IMR-90 (cell line): ENCODE data around the gene CASP2.

Source experiments
- BHLHE40 ChIP-seq: fragments of 150-350 bp; IDR thresholded peaks from 2 replicates; pipeline ENCODE4 v1.6.1; 2016; ENCODE audit warnings: mild to moderate bottlenecking, low read depth, low read length
- CHD1 ChIP-seq: IDR thresholded peaks from 2 replicates; pipeline ENCODE4 v1.6.1; 2012; ENCODE audit warnings: low read depth, low read length, improper control_type of control experiment
- CTCF ChIP-seq: conservative IDR thresholded peaks from 2 replicates; pipeline ENCODE4 v1.5.1; 2012; ENCODE audit warnings: mild to moderate bottlenecking, low read depth, low read length, improper control_type of control experiment
- MAFK ChIP-seq: IDR thresholded peaks from 2 replicates; pipeline ENCODE4 v1.6.1; 2012; ENCODE audit warnings: low read depth, low read length, improper control_type of control experiment
- MAZ ChIP-seq: IDR thresholded peaks from 2 replicates; pipeline ENCODE4 v1.6.1; 2012; ENCODE audit warnings: low read depth, mild to moderate bottlenecking, low read length, improper control_type of control experiment, moderate library complexity, borderline replicate concordance
- MXI1 ChIP-seq: IDR thresholded peaks from 2 replicates; pipeline ENCODE4 v1.6.1; 2012; ENCODE audit warnings: low read depth, mild to moderate bottlenecking, low read length, moderate library complexity, borderline replicate concordance
- POLR2A ChIP-seq: IDR thresholded peaks from 2 replicates; pipeline ENCODE4 v1.6.1; 2012; ENCODE audit warnings: mild to moderate bottlenecking, low read depth, low read length
- RAD21 ChIP-seq: IDR thresholded peaks from 2 replicates; pipeline ENCODE4 v1.6.1; 2012; ENCODE audit warnings: low read length, improper control_type of control experiment
- RCOR1 ChIP-seq: IDR thresholded peaks from 2 replicates; pipeline ENCODE4 v1.6.1; 2012; ENCODE audit warnings: mild to moderate bottlenecking, low read length, improper control_type of control experiment; ENCODE audit not compliant: insufficient replicate concordance
- RFX5 ChIP-seq: IDR thresholded peaks from 2 replicates; pipeline ENCODE4 v1.8.0; 2012; ENCODE audit warnings: low read depth, mild to moderate bottlenecking, low read length, moderate library complexity
- SMC3 ChIP-seq: fragments of 150-350 bp; IDR thresholded peaks from 2 replicates; pipeline ENCODE4 v1.6.1; 2016; ENCODE audit warnings: low read depth, mild to moderate bottlenecking, antibody characterized with exemption, low read length, moderate library complexity
- USF2 ChIP-seq: fragments of 150-350 bp; IDR thresholded peaks from 2 replicates; pipeline ENCODE4 v1.6.1; 2017; ENCODE audit warnings: mild to moderate bottlenecking, antibody characterized with exemption, low read length, low read depth

GRCh38 chr7:143256325-143256724, 31.8 kb upstream of the CASP2 start:
- TF ChIP-seq POLR2A (no peak), RAD21 (no peak), CTCF (no peak), USF2 (no peak), MAZ (no peak), MXI1 (no peak), SMC3 (no peak), RFX5 (no peak), MAFK (no peak), BHLHE40 (no peak), RCOR1 (no peak), CHD1 (no peak)
